GM21526 (cell line): ENCODE results near the gene AP5M1.
"Not testable (repeated sequence)": the region's sequence is repeated elsewhere in the genome, so short reads cannot be mapped to it uniquely, and the experiment has no call there.

Experiments
- ATAC-seq: cut with Tn5 transposase; IDR thresholded peaks from one replicate; pipeline ENCODE4 v1.9.1; 2021; ENCODE audit warnings: moderate library complexity; ENCODE audit not compliant: unreplicated experiment, low FRiP score

Gene AP5M1

GRCh38 chr14:57268161-57269069 is at the start of gene AP5M1, which contains the start of gene EXOC5:
AP5M1 (plus strand) TSS chr14:57268971; CDS start chr14:57269315, 344 bp downstream.
EXOC5 (minus strand) TSS chr14:57268905; CDS start chr14:57268648, 257 bp downstream.
- ATAC-seq: peak; percentile 86

- ATAC-seq: no peak
Measured at GRCh38 chr14:57221931-57222330, 46.8 kb upstream of the AP5M1 start.

GRCh38 chr14:57227083-57227482 is 41.7 kb upstream of the AP5M1 start:
- no peak for ATAC-seq

GRCh38 chr14:57228320-57228719 is 40.5 kb upstream of the AP5M1 start:
- ATAC-seq: not testable (repeated sequence)

GRCh38 chr14:57232006-57232405 is 36.8 kb upstream of the AP5M1 start:
- no peak for ATAC-seq

GRCh38 chr14:57240115-57240514 is 28.7 kb upstream of the AP5M1 start:
- ATAC-seq: not testable (repeated sequence)

- ATAC-seq: no peak
Measured at GRCh38 chr14:57243320-57243719, 25.5 kb upstream of the AP5M1 start.

GRCh38 chr14:57244106-57244505 is 24.7 kb upstream of the AP5M1 start:
- no peak for ATAC-seq

GRCh38 chr14:57245941-57246340 is 22.8 kb upstream of the AP5M1 start:
- no peak for ATAC-seq

- ATAC-seq: no peak
Measured at GRCh38 chr14:57246933-57247657, 21.7 kb upstream of the AP5M1 start.

GRCh38 chr14:57254884-57255283 is 13.9 kb upstream of the AP5M1 start:
- no peak for ATAC-seq

GRCh38 chr14:57258221-57258620 is 10.6 kb upstream of the AP5M1 start:
- ATAC-seq: not testable (repeated sequence)

GRCh38 chr14:57259672-57260071 is 9.1 kb upstream of the AP5M1 start:
- no peak for ATAC-seq

- ATAC-seq: no peak
Measured at GRCh38 chr14:57261604-57262003, 7.2 kb upstream of the AP5M1 start.

GRCh38 chr14:57262117-57262516 is 6.7 kb upstream of the AP5M1 start:
- ATAC-seq: no peak

GRCh38 chr14:57266065-57266464 is 2.7 kb upstream of the AP5M1 start:
- ATAC-seq: no peak

GRCh38 chr14:57273236-57273635 is 4.5 kb downstream of the AP5M1 start:
- ATAC-seq: no peak

- ATAC-seq: no peak
Measured at GRCh38 chr14:57274551-57274950, 5.8 kb downstream of the AP5M1 start.

- no peak for ATAC-seq
Measured at GRCh38 chr14:57275023-57275664, 6.4 kb downstream of the AP5M1 start.

GRCh38 chr14:57277062-57277461 is 8.3 kb downstream of the AP5M1 start:
- no peak for ATAC-seq

GRCh38 chr14:57287745-57288144 is 19.0 kb downstream of the AP5M1 start:
- no peak for ATAC-seq
